Hepatocyte (in vitro differentiated cells): ENCODE results near the gene CNOT6L.

Source experiments
- CTCF ChIP-seq: fragments of 200-600 bp; sonication (generic); IDR thresholded peaks from 2 replicates; pipeline ENCODE4 v1.5.1; 2016; ENCODE audit warnings: antibody characterized with exemption, mild to moderate bottlenecking; ENCODE audit not compliant: poor library complexity
- EZH2 ChIP-seq: fragments of 200-600 bp; sonication (generic); IDR thresholded peaks from 2 replicates; pipeline ENCODE4 v1.6.1; 2016; ENCODE audit warnings: antibody characterized with exemption, mild to moderate bottlenecking, borderline replicate concordance

- TF ChIP-seq CTCF (no peak), EZH2 (no peak)
These were observed 115.5 kb downstream of the CNOT6L start for GRCh38 chr4:77703666-77704065.
